Measurements from ENCODE around the gene ADAT2. TPM values are rescaled to one million over a fixed set of nuclear protein-coding genes. Genes with fewer than 3 reads are reported as not detected.
A peak's percentile ranks its signal among the peaks of the same experiment; 100 is the strongest.

The ADAT2 gene
- total and polyA plus RNA-seq, 2 of the 13 experiments (the other 11 are each of a cell fraction or from before 2014, with no cell fraction given), result 10.5 to 18.3 TPM

DNA sequence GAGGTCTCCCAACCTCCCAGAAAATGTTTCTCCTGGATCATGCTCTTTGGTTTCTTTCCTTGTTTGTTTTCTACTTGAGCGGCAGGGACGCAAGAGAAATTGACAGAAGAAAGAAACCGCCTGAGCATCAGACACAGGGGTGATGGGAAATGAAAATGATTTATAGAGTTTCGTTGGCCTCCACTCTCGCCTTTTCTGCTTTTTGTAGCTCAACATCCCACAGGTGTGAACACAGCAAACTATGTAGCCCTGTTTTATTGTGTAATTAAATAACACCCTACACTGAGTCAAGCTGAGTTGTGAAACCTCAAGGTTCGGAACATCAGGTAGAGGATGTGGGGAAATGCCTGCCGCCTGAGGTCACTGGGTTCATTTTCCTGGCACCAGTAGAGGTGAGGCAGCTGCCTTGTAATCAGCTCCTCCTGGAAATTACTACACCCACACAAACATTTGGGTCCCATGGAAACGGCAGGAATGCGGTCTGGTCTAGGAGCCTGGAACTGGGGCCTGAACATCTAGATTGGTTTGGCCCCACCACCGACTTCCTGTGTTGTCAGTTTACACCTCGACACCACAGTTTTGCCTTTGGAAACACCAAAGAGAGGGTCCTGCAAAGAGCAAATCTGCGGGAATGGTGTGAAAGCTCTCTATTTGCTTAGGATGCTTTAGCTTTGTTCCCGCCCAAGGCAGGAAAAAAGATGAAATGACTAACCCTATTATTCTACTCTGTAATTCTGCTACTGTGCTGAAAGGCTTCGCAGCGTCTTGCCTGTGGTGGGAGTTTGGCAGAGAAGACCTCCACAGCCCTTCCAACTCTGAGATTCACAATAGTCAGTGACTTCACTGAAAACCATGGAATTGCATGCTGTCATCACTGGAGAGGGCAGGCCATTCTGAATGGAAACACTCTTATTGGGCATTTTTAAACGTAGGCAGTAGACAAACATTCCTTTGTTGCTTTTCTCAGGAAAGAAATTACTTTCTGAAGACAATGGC lies 53.0 kb downstream of the ADAT2 start (continued):
- TF ChIP-seq ZNF773 (CRISPR knock-in tag; IDR thresholded peaks at IDR 0.05; ENCODE audit: borderline replicate concordance) (no peak), ZNF672 (CRISPR knock-in tag; IDR thresholded peaks at IDR 0.05) (no peak), SP140L (CRISPR knock-in tag; IDR thresholded peaks at IDR 0.05; ENCODE audit: borderline replicate concordance) (no peak), ZNF572 (CRISPR knock-in tag; IDR thresholded peaks at IDR 0.05) (no peak), CREM (IDR thresholded peaks at IDR 0.05) (peak; percentile 83), CREM (CRISPR knock-in tag; IDR thresholded peaks at IDR 0.05) (no peak), IRF9 (CRISPR knock-in tag; IDR thresholded peaks at IDR 0.05; ENCODE audit: borderline replicate concordance) (no peak; the same call in 1 of the 2 replicates), ZFP36L2 (CRISPR knock-in tag; IDR thresholded peaks at IDR 0.05) (no peak), SKI (IDR thresholded peaks at IDR 0.05; ENCODE audit: partially characterized antibody) (peak; percentile 87), HMG20B (CRISPR knock-in tag; conservative IDR thresholded peaks at IDR 0.05) (peak; percentile 82; the same call in 1 of the 2 replicates), CCDC6 (CRISPR knock-in tag; IDR thresholded peaks at IDR 0.05) (peak; percentile 62), ZNF576 (CRISPR knock-in tag; IDR thresholded peaks at IDR 0.05) (no peak)
- TF ChIP-seq, protein P1, sequence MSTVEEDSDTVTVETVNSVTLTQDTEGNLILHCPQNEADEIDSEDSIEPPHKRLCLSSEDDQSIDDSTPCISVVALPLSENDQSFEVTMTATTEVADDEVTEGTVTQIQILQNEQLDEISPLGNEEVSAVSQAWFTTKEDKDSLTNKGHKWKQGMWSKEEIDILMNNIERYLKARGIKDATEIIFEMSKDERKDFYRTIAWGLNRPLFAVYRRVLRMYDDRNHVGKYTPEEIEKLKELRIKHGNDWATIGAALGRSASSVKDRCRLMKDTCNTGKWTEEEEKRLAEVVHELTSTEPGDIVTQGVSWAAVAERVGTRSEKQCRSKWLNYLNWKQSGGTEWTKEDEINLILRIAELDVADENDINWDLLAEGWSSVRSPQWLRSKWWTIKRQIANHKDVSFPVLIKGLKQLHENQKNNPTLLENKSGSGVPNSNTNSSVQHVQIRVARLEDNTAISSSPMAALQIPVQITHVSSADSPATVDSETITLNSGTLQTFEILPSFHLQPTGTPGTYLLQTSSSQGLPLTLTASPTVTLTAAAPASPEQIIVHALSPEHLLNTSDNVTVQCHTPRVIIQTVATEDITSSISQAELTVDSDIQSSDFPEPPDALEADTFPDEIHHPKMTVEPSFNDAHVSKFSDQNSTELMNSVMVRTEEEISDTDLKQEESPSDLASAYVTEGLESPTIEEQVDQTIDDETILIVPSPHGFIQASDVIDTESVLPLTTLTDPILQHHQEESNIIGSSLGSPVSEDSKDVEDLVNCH (CRISPR knock-in tag; IDR thresholded peaks at IDR 0.05), result 0 out of 2 replicates have a peak, but pooled peaks have one; percentile 43
- TF ChIP-seq, protein P2, sequence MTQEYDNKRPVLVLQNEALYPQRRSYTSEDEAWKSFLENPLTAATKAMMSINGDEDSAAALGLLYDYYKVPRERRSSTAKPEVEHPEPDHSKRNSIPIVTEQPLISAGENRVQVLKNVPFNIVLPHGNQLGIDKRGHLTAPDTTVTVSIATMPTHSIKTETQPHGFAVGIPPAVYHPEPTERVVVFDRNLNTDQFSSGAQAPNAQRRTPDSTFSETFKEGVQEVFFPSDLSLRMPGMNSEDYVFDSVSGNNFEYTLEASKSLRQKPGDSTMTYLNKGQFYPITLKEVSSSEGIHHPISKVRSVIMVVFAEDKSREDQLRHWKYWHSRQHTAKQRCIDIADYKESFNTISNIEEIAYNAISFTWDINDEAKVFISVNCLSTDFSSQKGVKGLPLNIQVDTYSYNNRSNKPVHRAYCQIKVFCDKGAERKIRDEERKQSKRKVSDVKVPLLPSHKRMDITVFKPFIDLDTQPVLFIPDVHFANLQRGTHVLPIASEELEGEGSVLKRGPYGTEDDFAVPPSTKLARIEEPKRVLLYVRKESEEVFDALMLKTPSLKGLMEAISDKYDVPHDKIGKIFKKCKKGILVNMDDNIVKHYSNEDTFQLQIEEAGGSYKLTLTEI (CRISPR knock-in tag; conservative IDR thresholded peaks at IDR 0.05), result no peak
- TF ChIP-seq, protein P3, sequence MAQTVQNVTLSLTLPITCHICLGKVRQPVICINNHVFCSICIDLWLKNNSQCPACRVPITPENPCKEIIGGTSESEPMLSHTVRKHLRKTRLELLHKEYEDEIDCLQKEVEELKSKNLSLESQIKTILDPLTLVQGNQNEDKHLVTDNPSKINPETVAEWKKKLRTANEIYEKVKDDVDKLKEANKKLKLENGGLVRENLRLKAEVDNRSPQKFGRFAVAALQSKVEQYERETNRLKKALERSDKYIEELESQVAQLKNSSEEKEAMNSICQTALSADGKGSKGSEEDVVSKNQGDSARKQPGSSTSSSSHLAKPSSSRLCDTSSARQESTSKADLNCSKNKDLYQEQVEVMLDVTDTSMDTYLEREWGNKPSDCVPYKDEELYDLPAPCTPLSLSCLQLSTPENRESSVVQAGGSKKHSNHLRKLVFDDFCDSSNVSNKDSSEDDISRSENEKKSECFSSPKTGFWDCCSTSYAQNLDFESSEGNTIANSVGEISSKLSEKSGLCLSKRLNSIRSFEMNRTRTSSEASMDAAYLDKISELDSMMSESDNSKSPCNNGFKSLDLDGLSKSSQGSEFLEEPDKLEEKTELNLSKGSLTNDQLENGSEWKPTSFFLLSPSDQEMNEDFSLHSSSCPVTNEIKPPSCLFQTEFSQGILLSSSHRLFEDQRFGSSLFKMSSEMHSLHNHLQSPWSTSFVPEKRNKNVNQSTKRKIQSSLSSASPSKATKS (CRISPR knock-in tag; IDR thresholded peaks at IDR 0.05), result no peak
- TF ChIP-seq, protein P4, sequence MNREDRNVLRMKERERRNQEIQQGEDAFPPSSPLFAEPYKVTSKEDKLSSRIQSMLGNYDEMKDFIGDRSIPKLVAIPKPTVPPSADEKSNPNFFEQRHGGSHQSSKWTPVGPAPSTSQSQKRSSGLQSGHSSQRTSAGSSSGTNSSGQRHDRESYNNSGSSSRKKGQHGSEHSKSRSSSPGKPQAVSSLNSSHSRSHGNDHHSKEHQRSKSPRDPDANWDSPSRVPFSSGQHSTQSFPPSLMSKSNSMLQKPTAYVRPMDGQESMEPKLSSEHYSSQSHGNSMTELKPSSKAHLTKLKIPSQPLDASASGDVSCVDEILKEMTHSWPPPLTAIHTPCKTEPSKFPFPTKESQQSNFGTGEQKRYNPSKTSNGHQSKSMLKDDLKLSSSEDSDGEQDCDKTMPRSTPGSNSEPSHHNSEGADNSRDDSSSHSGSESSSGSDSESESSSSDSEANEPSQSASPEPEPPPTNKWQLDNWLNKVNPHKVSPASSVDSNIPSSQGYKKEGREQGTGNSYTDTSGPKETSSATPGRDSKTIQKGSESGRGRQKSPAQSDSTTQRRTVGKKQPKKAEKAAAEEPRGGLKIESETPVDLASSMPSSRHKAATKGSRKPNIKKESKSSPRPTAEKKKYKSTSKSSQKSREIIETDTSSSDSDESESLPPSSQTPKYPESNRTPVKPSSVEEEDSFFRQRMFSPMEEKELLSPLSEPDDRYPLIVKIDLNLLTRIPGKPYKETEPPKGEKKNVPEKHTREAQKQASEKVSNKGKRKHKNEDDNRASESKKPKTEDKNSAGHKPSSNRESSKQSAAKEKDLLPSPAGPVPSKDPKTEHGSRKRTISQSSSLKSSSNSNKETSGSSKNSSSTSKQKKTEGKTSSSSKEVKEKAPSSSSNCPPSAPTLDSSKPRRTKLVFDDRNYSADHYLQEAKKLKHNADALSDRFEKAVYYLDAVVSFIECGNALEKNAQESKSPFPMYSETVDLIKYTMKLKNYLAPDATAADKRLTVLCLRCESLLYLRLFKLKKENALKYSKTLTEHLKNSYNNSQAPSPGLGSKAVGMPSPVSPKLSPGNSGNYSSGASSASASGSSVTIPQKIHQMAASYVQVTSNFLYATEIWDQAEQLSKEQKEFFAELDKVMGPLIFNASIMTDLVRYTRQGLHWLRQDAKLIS (CRISPR knock-in tag; IDR thresholded peaks at IDR 0.05), result no peak
